Fibroblast of peridontal ligament (primary cell): ENCODE data around the gene CATSPER3.
A peak's percentile ranks its signal among the peaks of the same experiment; 100 is the strongest.

ENCODE experiments used
- DNase-seq: peaks from one replicate; pipeline ENCODE4 v3.0.0-alpha.2; 2010; ENCODE audit errors: extremely low read depth

The CATSPER3 gene

GRCh38 chr5:135029477-135030122 lies 61.9 kb downstream of the CATSPER3 start:
- no peak for DNase-seq

GRCh38 chr5:135030123-135030955 lies 62.6 kb downstream of the CATSPER3 start:
- no peak for DNase-seq

GRCh38 chr5:135030956-135031812 lies 63.5 kb downstream of the CATSPER3 start:
- DNase-seq: no peak

GRCh38 chr5:135031813-135032694 lies 64.3 kb downstream of the CATSPER3 start:
- DNase-seq: peak; percentile 9

- no peak for DNase-seq
These were observed 64.9 kb downstream of the CATSPER3 start for GRCh38 chr5:135032695-135032998.

GRCh38 chr5:135032999-135033861 lies 65.5 kb downstream of the CATSPER3 start:
- peak; percentile 53 for DNase-seq

- DNase-seq: peak; percentile 33
These were observed 66.2 kb downstream of the CATSPER3 start, which contains the start of gene PITX1 for GRCh38 chr5:135033901-135034235. Gene PITX1, minus strand, starts transcription at chr5:135034228. Its CDS starts 347 bp downstream, at chr5:135033881.

- peak; percentile 8 for DNase-seq
These were observed 66.7 kb downstream of the CATSPER3 start for GRCh38 chr5:135034236-135034962.

- no peak for DNase-seq
These were observed 67.4 kb downstream of the CATSPER3 start for GRCh38 chr5:135034963-135035677.

GRCh38 chr5:135035678-135036030 lies 67.9 kb downstream of the CATSPER3 start:
- no peak for DNase-seq

GRCh38 chr5:135036405-135036804 lies 68.7 kb downstream of the CATSPER3 start:
- no peak for DNase-seq

GRCh38 chr5:135037519-135038204 lies 70.0 kb downstream of the CATSPER3 start:
- no peak for DNase-seq

- DNase-seq: no peak
These were observed 70.6 kb downstream of the CATSPER3 start for GRCh38 chr5:135038205-135038812.

GRCh38 chr5:135038813-135039270 lies 71.1 kb downstream of the CATSPER3 start:
- no peak for DNase-seq

- no peak for DNase-seq
These were observed 71.7 kb downstream of the CATSPER3 start for GRCh38 chr5:135039271-135040033.

- DNase-seq: no peak
These were observed 72.3 kb downstream of the CATSPER3 start for GRCh38 chr5:135040034-135040332.

GRCh38 chr5:135040333-135041144 lies 72.8 kb downstream of the CATSPER3 start:
- DNase-seq: no peak
